Measurements from ENCODE around the gene RPTOR.
"Not testable (repeated sequence)": the region's sequence is repeated elsewhere in the genome, so short reads cannot be mapped to it uniquely, and the experiment has no call there.

Gene RPTOR

DNA sequence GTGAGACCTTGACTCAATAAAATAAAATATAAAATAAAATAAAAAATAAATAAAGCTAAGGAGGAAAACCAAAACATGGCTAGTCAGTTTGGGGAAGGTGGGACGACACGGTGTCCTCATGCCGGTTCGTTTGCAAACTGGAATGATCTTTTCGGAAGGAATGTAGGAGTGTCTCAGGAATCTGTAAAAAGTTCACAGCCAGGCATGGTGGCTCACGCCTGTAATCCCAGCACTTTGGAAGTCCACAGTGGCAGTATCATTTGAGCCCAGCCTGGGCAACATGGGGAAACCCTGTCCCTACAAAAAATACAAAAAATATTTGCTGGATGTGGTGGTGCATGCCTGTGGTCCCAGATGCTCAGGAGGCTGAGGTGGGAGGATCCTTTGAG lies 14.7 kb upstream of the RPTOR start:
- no peak for TF ChIP-seq EZH2 (IDR thresholded peaks at IDR 0.05; ENCODE audit: borderline replicate concordance, low read length)
- TF ChIP-seq, protein P1, sequence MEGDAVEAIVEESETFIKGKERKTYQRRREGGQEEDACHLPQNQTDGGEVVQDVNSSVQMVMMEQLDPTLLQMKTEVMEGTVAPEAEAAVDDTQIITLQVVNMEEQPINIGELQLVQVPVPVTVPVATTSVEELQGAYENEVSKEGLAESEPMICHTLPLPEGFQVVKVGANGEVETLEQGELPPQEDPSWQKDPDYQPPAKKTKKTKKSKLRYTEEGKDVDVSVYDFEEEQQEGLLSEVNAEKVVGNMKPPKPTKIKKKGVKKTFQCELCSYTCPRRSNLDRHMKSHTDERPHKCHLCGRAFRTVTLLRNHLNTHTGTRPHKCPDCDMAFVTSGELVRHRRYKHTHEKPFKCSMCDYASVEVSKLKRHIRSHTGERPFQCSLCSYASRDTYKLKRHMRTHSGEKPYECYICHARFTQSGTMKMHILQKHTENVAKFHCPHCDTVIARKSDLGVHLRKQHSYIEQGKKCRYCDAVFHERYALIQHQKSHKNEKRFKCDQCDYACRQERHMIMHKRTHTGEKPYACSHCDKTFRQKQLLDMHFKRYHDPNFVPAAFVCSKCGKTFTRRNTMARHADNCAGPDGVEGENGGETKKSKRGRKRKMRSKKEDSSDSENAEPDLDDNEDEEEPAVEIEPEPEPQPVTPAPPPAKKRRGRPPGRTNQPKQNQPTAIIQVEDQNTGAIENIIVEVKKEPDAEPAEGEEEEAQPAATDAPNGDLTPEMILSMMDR (IDR thresholded peaks at IDR 0.05; ENCODE audit: low read length), result no peak
- Histone ChIP-seq H3K9me3 (ENCODE audit: low read length) (no peaks in the 10 kb centered on the region), H3K4me2 (ENCODE audit: low read length) (no peak overlapping the region), H3K79me2 (ENCODE audit: insufficient read depth, low read length) (no peaks in the 10 kb centered on the region), H3K27ac (ENCODE audit: low read depth, low read length, poor library complexity, severe bottlenecking) (no peak overlapping the region), H2AFZ (ENCODE audit: low read length) (no peak overlapping the region), H3K9ac (ENCODE audit: low read length) (no peak overlapping the region), H3K9me2 (ENCODE audit: low read depth, low read length) (no peaks in the 10 kb centered on the region), H3F3A (ENCODE audit: insufficient read depth, low read length) (no peaks in the 10 kb centered on the region), H3K4me3 (ENCODE audit: low read depth, low read length, poor library complexity, severe bottlenecking) (no peak overlapping the region), H3K36me3 (ENCODE audit: insufficient read depth, low read length) (no peaks in the 10 kb centered on the region), H3K27me3 (ENCODE audit: insufficient read depth, low read length) (no peaks in the 10 kb centered on the region; the same call in 1 of the 2 replicates), H4K20me1 (ENCODE audit: insufficient read depth, low read length) (no peaks in the 10 kb centered on the region), H3K4me1 (ENCODE audit: insufficient read depth, low read length, severe bottlenecking) (no peaks in the 10 kb centered on the region)

DNA sequence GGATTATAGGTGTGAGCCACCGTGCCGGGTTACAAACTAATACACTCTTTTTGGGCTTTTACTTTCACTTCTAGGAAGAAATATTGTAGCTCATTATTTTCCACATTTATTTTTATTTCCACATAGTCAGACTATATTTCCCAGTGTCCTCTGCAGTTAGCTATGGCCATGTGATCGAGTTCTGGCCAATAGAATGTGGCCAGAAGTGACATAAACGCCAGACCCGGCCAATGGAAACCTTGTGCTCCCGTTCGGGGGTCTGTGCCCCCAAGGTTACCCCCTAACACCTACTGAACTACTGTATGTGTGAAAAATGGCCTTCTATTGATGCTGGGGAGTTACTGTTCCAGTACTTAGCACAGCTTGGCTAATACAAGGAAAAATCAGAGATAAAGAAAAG lies 13.2 kb upstream of the RPTOR start:
- H3K36me3 ChIP-seq (ENCODE audit: insufficient read depth, low read length), result no peaks in the 10 kb centered on the region
- no peaks in the 10 kb centered on the region for H3K4me1 ChIP-seq (ENCODE audit: insufficient read depth, low read length, severe bottlenecking)
- no peaks in the 10 kb centered on the region for H4K20me1 ChIP-seq (ENCODE audit: insufficient read depth, low read length)
- no peak overlapping the region for H3K9ac ChIP-seq (ENCODE audit: low read length)
- no peaks in the 10 kb centered on the region for H3F3A ChIP-seq (ENCODE audit: insufficient read depth, low read length)
- no peak overlapping the region for H2AFZ ChIP-seq (ENCODE audit: low read length)
- no peaks in the 10 kb centered on the region for H3K9me3 ChIP-seq (ENCODE audit: low read length)
- H3K4me3 ChIP-seq (ENCODE audit: low read depth, low read length, poor library complexity, severe bottlenecking), result no peak overlapping the region
- TF ChIP-seq, protein P1 (IDR thresholded peaks at IDR 0.05; ENCODE audit: low read length), result no peak
- no peak for TF ChIP-seq EZH2 (IDR thresholded peaks at IDR 0.05; ENCODE audit: borderline replicate concordance, low read length)
- H3K9me2 ChIP-seq (ENCODE audit: low read depth, low read length), result no peaks in the 10 kb centered on the region
- H3K79me2 ChIP-seq (ENCODE audit: insufficient read depth, low read length), result no peaks in the 10 kb centered on the region
- H3K27ac ChIP-seq (ENCODE audit: low read depth, low read length, poor library complexity, severe bottlenecking), result no peak overlapping the region
- no peaks in the 10 kb centered on the region; the same call in 1 of the 2 replicates for H3K27me3 ChIP-seq (ENCODE audit: insufficient read depth, low read length)
- H3K4me2 ChIP-seq (ENCODE audit: low read length), result no peak overlapping the region

DNA sequence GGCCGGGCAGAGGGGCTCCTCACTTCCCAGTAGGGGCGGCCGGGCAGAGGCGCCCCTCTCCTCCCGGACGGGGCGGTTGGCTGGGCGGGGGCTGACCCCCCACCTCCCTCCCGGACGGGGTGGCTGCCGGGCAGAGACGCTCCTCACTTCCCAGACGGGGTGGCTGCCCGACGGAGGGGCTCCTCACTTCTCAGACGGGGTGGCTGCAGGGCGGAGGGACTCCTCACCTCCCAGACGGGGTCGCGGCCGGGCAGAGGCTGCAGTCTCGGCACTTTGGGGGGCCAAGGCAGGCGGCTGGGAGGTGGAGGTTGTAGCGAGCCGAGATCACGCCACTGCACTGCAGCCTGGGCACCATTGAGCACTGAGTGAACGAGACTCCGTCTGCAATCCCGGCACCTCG lies 7.3 kb upstream of the RPTOR start:
- not testable (repeated sequence) for H3K4me3 ChIP-seq (ENCODE audit: low read depth, low read length, poor library complexity, severe bottlenecking); H3K4me1 ChIP-seq (ENCODE audit: insufficient read depth, low read length, severe bottlenecking)

DNA sequence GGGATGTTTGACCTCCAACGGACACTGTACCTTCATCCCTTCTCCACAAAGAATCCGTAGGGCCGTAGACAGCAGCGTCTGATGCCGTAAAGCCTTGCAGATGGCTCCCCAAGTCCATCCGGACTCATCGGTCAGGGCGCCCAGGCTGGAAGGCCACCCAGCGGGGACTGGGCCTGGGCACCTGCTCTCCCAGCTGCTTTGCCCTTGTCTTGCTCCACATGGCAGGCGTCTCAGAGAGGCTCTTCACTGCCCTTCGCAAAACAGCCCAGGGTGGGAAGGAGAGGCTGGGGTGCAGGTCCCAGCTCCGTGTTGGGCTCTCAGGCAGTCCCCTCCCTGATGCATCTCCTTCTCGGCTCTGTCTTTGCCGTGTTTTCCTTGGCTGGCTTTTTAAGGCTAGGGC lies 6.2 kb upstream of the RPTOR start:
- Histone ChIP-seq H3K36me3 (ENCODE audit: insufficient read depth, low read length) (no peaks in the 10 kb centered on the region), H3K9ac (ENCODE audit: low read length) (no peak overlapping the region), H3K27me3 (ENCODE audit: insufficient read depth, low read length) (no peaks in the 10 kb centered on the region), H2AFZ (ENCODE audit: low read length) (no peak overlapping the region), H3K4me1 (ENCODE audit: insufficient read depth, low read length, severe bottlenecking) (peaks cover 8% of the 10 kb centered on the region), H3F3A (ENCODE audit: insufficient read depth, low read length) (no peaks in the 10 kb centered on the region), H3K4me2 (ENCODE audit: low read length) (no peak overlapping the region), H3K79me2 (ENCODE audit: insufficient read depth, low read length) (no peaks in the 10 kb centered on the region), H3K4me3 (ENCODE audit: low read depth, low read length, poor library complexity, severe bottlenecking) (no peak overlapping the region), H3K9me3 (ENCODE audit: low read length) (no peaks in the 10 kb centered on the region), H3K9me2 (ENCODE audit: low read depth, low read length) (no peaks in the 10 kb centered on the region), H3K27ac (ENCODE audit: low read depth, low read length, poor library complexity, severe bottlenecking) (no peak overlapping the region), H4K20me1 (ENCODE audit: insufficient read depth, low read length) (no peaks in the 10 kb centered on the region)
- TF ChIP-seq, protein P1 (IDR thresholded peaks at IDR 0.05; ENCODE audit: low read length), result no peak
- no peak for TF ChIP-seq EZH2 (IDR thresholded peaks at IDR 0.05; ENCODE audit: borderline replicate concordance, low read length)

More for the DNA sequence above, 7.3 kb upstream of the RPTOR start:
- H3K79me2 ChIP-seq (ENCODE audit: insufficient read depth, low read length); H2AFZ ChIP-seq (ENCODE audit: low read length); H3K9me3 ChIP-seq (ENCODE audit: low read length); H4K20me1 ChIP-seq (ENCODE audit: insufficient read depth, low read length); H3K36me3 ChIP-seq (ENCODE audit: insufficient read depth, low read length); H3F3A ChIP-seq (ENCODE audit: insufficient read depth, low read length); H3K27ac ChIP-seq (ENCODE audit: low read depth, low read length, poor library complexity, severe bottlenecking); H3K9me2 ChIP-seq (ENCODE audit: low read depth, low read length); H3K27me3 ChIP-seq (ENCODE audit: insufficient read depth, low read length); H3K4me2 ChIP-seq (ENCODE audit: low read length); H3K9ac ChIP-seq (ENCODE audit: low read length): not testable (repeated sequence)

All from OCI-LY1 (cell line).